CD4-positive, alpha-beta memory T cell (primary cell): ENCODE data around the gene PDE4D. TPM values are rescaled to one million over a fixed set of nuclear protein-coding genes. Genes with fewer than 3 reads are reported as not detected.
"Not testable (repeated sequence)": the region's sequence is repeated elsewhere in the genome, so short reads cannot be mapped to it uniquely, and the experiment has no call there.

ENCODE experiments used
- CTCF ChIA-PET: fragments of 350-600 bp; sonication (Branson Sonifier 250); formaldehyde crosslinking; loops from one replicate; lab custom pipeline; 2021; ENCODE audit warnings: inconsistent platforms; ENCODE audit not compliant: partially characterized antibody; lab: Charles Lee
- POLR2A ChIA-PET: fragments of 350-600 bp; sonication (Branson Sonifier 250); formaldehyde crosslinking; loops from one replicate; lab custom pipeline; 2021; ENCODE audit not compliant: partially characterized antibody; lab: Charles Lee
- DNase-seq, 5 donors: peaks; one replicate each; pipeline versions ENCODE4 v3.0.0 to v3.0.0-alpha.2; 2020 to 2022; ENCODE audit warnings: mixed read lengths in 1 of 5
- H3K27ac ChIP-seq: one replicate; pipeline ENCODE4 v1.7.0; 2013; ENCODE audit warnings: low read depth, low read length
- H3K27me3 ChIP-seq: 2 replicates; pipeline ENCODE4 v1.7.0; 2013; ENCODE audit warnings: mild to moderate bottlenecking, low read length, moderate library complexity; ENCODE audit not compliant: insufficient read depth
- H3K36me3 ChIP-seq: 2 replicates; pipeline ENCODE4 v1.7.0; 2013; ENCODE audit warnings: mild to moderate bottlenecking, low read length, moderate library complexity; ENCODE audit not compliant: insufficient read depth
- H3K4me1 ChIP-seq: 2 replicates; pipeline ENCODE4 v1.7.0; 2013; ENCODE audit warnings: mild to moderate bottlenecking, low read length, moderate library complexity; ENCODE audit not compliant: insufficient read depth
- H3K4me3 ChIP-seq, 2 donors: one replicate each; pipeline ENCODE4 v1.7.0; 2013; ENCODE audit warnings: low read length in 2 of 2, mild to moderate bottlenecking in 1 of 2
- H3K9me3 ChIP-seq, 2 donors: one replicate each; pipeline ENCODE4 v1.7.0; 2013; ENCODE audit warnings: low read length in 2 of 2, control low read depth in 1 of 2; ENCODE audit not compliant: control insufficient read depth in 1 of 2
- H3K27ac Mint-ChIP-seq, 7 donors: one replicate each; pipeline ENCODE4 v1.8.0; 2020 to 2021; ENCODE audit warnings: mixed read lengths in 7 of 7, mild to moderate bottlenecking in 6 of 7, inconsistent platforms in 3 of 7, moderate library complexity in 3 of 7
- H3K27me3 Mint-ChIP-seq, 2 donors: one replicate each; pipeline ENCODE4 v1.8.0; 2020 to 2021; ENCODE audit warnings: mixed read lengths in 2 of 2
- H3K36me3 Mint-ChIP-seq, 2 donors: one replicate each; pipeline ENCODE4 v1.8.0; 2020 to 2021; ENCODE audit warnings: mixed read lengths in 2 of 2, inconsistent platforms in 1 of 2, mild to moderate bottlenecking in 1 of 2
- H3K4me1 Mint-ChIP-seq, 4 donors: one replicate each; pipeline ENCODE4 v1.8.0; 2020 to 2021; ENCODE audit warnings: mixed read lengths in 4 of 4, mild to moderate bottlenecking in 1 of 4
- H3K4me3 Mint-ChIP-seq, 8 donors: one replicate each; pipeline ENCODE4 v1.8.0; 2020 to 2021; ENCODE audit warnings: mixed read lengths in 8 of 8, mild to moderate bottlenecking in 7 of 8, moderate library complexity in 6 of 8, inconsistent platforms in 3 of 8
- H3K9me3 Mint-ChIP-seq, 8 donors: one replicate each; pipeline ENCODE4 v1.8.0; 2020 to 2021; ENCODE audit warnings: mixed read lengths in 8 of 8, mild to moderate bottlenecking in 5 of 8, inconsistent platforms in 3 of 8, moderate library complexity in 1 of 8
- intact Hi-C: fragments of 100-400 bp; cut with micrococcal nuclease; formaldehyde crosslinking; loops from one replicate; pipeline ENCODE4 v1.15.1; 2023
- polyA plus RNA-seq, 2 donors: library from polyadenylated mRNA; unstranded; fragments of 300-500 nt; fragmentation: Illumina TruSeq; gene quantifications; one replicate each; pipeline ENCODE4 v1.2.3, GENCODE V29; 2021
- total RNA-seq, 2 experiments: library from RNA; stranded (reverse); gene quantifications; one replicate each; pipeline ENCODE4 v1.2.3, GENCODE V29; 2021

PDE4D gene
- total and polyA plus RNA-seq, 4 experiments from 2014 or later: 12.3 to 49.7 (median 30.3) TPM

GRCh38 chr5:59758566-59758965 lies 135.0 kb downstream of the PDE4D start:
- H3K36me3 Mint-ChIP-seq: no peaks in the 10 kb centered on the region
- H3K4me1 Mint-ChIP-seq: no peaks in the 10 kb centered on the region
- H3K27ac Mint-ChIP-seq: no peak overlapping the region
- ChIA-PET CTCF (no interaction called here), POLR2A (no interaction called here)
- no peaks in the 10 kb centered on the region for H3K9me3 Mint-ChIP-seq
- no peaks in the 10 kb centered on the region for H3K27me3 Mint-ChIP-seq
- no peaks in the 10 kb centered on the region for H3K9me3 ChIP-seq
- H3K36me3 ChIP-seq: no peaks in the 10 kb centered on the region
- no peak for DNase-seq
- H3K27me3 ChIP-seq: no peaks in the 10 kb centered on the region
- H3K27ac ChIP-seq: no peak overlapping the region
- H3K4me1 ChIP-seq: no peaks in the 10 kb centered on the region
- no peak overlapping the region for H3K4me3 ChIP-seq
- intact Hi-C loops: no loop called here
- H3K4me3 Mint-ChIP-seq: no peak overlapping the region

GRCh38 chr5:59757442-59757841 lies 136.1 kb downstream of the PDE4D start:
- no peak overlapping the region for H3K4me3 ChIP-seq
- Mint-ChIP-seq H3K27me3 (no peaks in the 10 kb centered on the region), H3K4me1 (peaks cover 0 to 1% (median 0%) of the 10 kb centered on the region in 4 donors), H3K27ac (no peak overlapping the region), H3K4me3 (no peak overlapping the region), H3K36me3 (no peaks in the 10 kb centered on the region), H3K9me3 (no peaks in the 10 kb centered on the region)
- CTCF ChIA-PET: no interaction called here
- no peaks in the 10 kb centered on the region for H3K9me3 ChIP-seq
- POLR2A ChIA-PET: no interaction called here
- intact Hi-C loops: no loop called here
- H3K4me1 ChIP-seq: no peaks in the 10 kb centered on the region
- H3K27me3 ChIP-seq: no peaks in the 10 kb centered on the region
- no peaks in the 10 kb centered on the region for H3K36me3 ChIP-seq
- no peak overlapping the region for H3K27ac ChIP-seq
- no peak for DNase-seq

GRCh38 chr5:59756373-59757035 lies 137.0 kb downstream of the PDE4D start:
- no peaks in the 10 kb centered on the region for H3K36me3 Mint-ChIP-seq
- Histone ChIP-seq H3K9me3 (no peaks in the 10 kb centered on the region), H3K4me3 (no peak overlapping the region), H3K4me1 (no peaks in the 10 kb centered on the region), H3K36me3 (no peaks in the 10 kb centered on the region), H3K27ac (no peak overlapping the region), H3K27me3 (no peaks in the 10 kb centered on the region)
- H3K9me3 Mint-ChIP-seq: no peaks in the 10 kb centered on the region
- no peaks in the 10 kb centered on the region for H3K27me3 Mint-ChIP-seq
- no peak overlapping the region for H3K27ac Mint-ChIP-seq
- ChIA-PET CTCF (interaction anchor here (0.7 kb wide), 1 partner anchor 1903 kb away, joined by 3 read pairs; no protein-coding TSS in a partner anchor), POLR2A (no interaction called here)
- no peak for DNase-seq
- intact Hi-C loops: no loop called here
- no peak overlapping the region for H3K4me3 Mint-ChIP-seq
- H3K4me1 Mint-ChIP-seq: peaks cover 0 to 1% (median 0%) of the 10 kb centered on the region in 4 donors

GRCh38 chr5:59755476-59755875 lies 138.1 kb downstream of the PDE4D start:
- Histone ChIP-seq H3K27me3 (no peaks in the 10 kb centered on the region), H3K36me3 (no peaks in the 10 kb centered on the region), H3K4me3 (no peak overlapping the region), H3K9me3 (no peaks in the 10 kb centered on the region), H3K27ac (no peak overlapping the region), H3K4me1 (no peaks in the 10 kb centered on the region)
- no peaks in the 10 kb centered on the region for H3K36me3 Mint-ChIP-seq
- no peaks in the 10 kb centered on the region for H3K9me3 Mint-ChIP-seq
- H3K27ac Mint-ChIP-seq: no peak overlapping the region
- ChIA-PET CTCF (no interaction called here), POLR2A (no interaction called here)
- H3K4me1 Mint-ChIP-seq: peaks cover 0 to 1% (median 0%) of the 10 kb centered on the region in 4 donors
- H3K4me3 Mint-ChIP-seq: no peak overlapping the region
- intact Hi-C loops: no loop called here
- no peak for DNase-seq
- H3K27me3 Mint-ChIP-seq: no peaks in the 10 kb centered on the region

- CTCF ChIA-PET: interaction anchor here (1.1 kb wide), 2 partner anchors 48 to 57 kb away, joined by 3 read pairs; no protein-coding TSS in a partner anchor
- Mint-ChIP-seq H3K4me3 (no peak overlapping the region), H3K36me3 (no peaks in the 10 kb centered on the region), H3K4me1 (peaks cover 0 to 1% (median 0%) of the 10 kb centered on the region in 4 donors), H3K9me3 (no peaks in the 10 kb centered on the region), H3K27ac (no peak overlapping the region), H3K27me3 (no peaks in the 10 kb centered on the region)
- Histone ChIP-seq H3K4me3 (no peak overlapping the region), H3K4me1 (no peaks in the 10 kb centered on the region), H3K27me3 (no peaks in the 10 kb centered on the region), H3K27ac (no peak overlapping the region), H3K36me3 (no peaks in the 10 kb centered on the region), H3K9me3 (no peaks in the 10 kb centered on the region)
- no peak for DNase-seq
- intact Hi-C loops: no loop called here
- POLR2A ChIA-PET: no interaction called here
Measured at GRCh38 chr5:59753599-59753998, 139.9 kb downstream of the PDE4D start.

GRCh38 chr5:59749782-59750520 lies 143.6 kb downstream of the PDE4D start:
- Histone ChIP-seq H3K36me3 (no peaks in the 10 kb centered on the region), H3K9me3 (no peaks in the 10 kb centered on the region), H3K27ac (no peak overlapping the region), H3K4me1 (no peaks in the 10 kb centered on the region), H3K4me3 (no peak overlapping the region), H3K27me3 (no peaks in the 10 kb centered on the region)
- ChIA-PET CTCF (no interaction called here), POLR2A (no interaction called here)
- no peak overlapping the region for H3K4me3 Mint-ChIP-seq
- peaks cover 0 to 1% (median 0%) of the 10 kb centered on the region in 4 donors for H3K4me1 Mint-ChIP-seq
- no peaks in the 10 kb centered on the region for H3K27me3 Mint-ChIP-seq
- H3K36me3 Mint-ChIP-seq: no peaks in the 10 kb centered on the region
- H3K27ac Mint-ChIP-seq: no peak overlapping the region
- DNase-seq: no peak
- intact Hi-C loops: no loop called here
- no peaks in the 10 kb centered on the region for H3K9me3 Mint-ChIP-seq

GRCh38 chr5:59748036-59748663 lies 145.4 kb downstream of the PDE4D start:
- H3K4me1 ChIP-seq, H3K27ac ChIP-seq, DNase-seq, H3K4me3 Mint-ChIP-seq, H3K27me3 Mint-ChIP-seq, H3K36me3 ChIP-seq, H3K27ac Mint-ChIP-seq, H3K4me3 ChIP-seq, H3K27me3 ChIP-seq, H3K4me1 Mint-ChIP-seq, CTCF ChIA-PET, H3K9me3 Mint-ChIP-seq, intact Hi-C loops, H3K9me3 ChIP-seq, POLR2A ChIA-PET, H3K36me3 Mint-ChIP-seq: not testable (repeated sequence)
